ENCODE data around the gene ADTRP. TPM values are rescaled to one million over a fixed set of nuclear protein-coding genes. Genes with fewer than 3 reads are reported as not detected.

ADTRP gene
- total RNA-seq, 1 donor from 2014 or later, result not detected

DNA sequence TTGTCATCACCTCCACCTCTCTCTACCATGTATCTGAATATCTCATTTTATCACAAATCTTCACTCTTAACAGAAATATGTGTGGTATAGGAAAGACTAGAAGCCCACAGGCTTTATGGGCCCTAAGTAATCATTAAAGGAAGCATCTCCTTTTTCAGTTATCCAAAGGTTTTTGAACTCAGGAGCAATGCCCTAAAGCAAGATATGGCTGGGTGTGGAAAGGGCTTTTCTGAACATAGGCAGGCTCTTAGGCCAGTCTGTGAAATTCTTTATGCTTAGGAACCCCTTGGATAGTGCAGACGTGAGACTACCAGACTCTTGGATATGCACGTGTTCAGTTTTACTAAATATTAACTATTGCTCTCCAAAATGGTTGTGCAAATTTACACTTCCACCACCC, 99.5 kb downstream of the ADTRP start:
- TF ChIP-seq POLR2AphosphoS5 (IDR thresholded peaks at IDR 0.05; ENCODE audit: insufficient read depth in 1 of 2, low read depth in 1 of 2) (no peak), POLR2A (IDR thresholded peaks at IDR 0.05) (no peak)
- TF ChIP-seq, protein P1, sequence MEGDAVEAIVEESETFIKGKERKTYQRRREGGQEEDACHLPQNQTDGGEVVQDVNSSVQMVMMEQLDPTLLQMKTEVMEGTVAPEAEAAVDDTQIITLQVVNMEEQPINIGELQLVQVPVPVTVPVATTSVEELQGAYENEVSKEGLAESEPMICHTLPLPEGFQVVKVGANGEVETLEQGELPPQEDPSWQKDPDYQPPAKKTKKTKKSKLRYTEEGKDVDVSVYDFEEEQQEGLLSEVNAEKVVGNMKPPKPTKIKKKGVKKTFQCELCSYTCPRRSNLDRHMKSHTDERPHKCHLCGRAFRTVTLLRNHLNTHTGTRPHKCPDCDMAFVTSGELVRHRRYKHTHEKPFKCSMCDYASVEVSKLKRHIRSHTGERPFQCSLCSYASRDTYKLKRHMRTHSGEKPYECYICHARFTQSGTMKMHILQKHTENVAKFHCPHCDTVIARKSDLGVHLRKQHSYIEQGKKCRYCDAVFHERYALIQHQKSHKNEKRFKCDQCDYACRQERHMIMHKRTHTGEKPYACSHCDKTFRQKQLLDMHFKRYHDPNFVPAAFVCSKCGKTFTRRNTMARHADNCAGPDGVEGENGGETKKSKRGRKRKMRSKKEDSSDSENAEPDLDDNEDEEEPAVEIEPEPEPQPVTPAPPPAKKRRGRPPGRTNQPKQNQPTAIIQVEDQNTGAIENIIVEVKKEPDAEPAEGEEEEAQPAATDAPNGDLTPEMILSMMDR (IDR thresholded peaks at IDR 0.05), result no peak
- Histone ChIP-seq H3K9me3 (no peaks in the 10 kb centered on the region), H3K27me3 (no peaks in the 10 kb centered on the region), H3K36me3 (no peaks in the 10 kb centered on the region), H3K4me3 (no peak overlapping the region), H3K4me1 (no peaks in the 10 kb centered on the region), H3K27ac (no peak overlapping the region)
- DNase-seq (ENCODE audit: extremely low spot score in 2 of 2), result no peak
- intact Hi-C loops (cut with DNase I), result no loop called here

DNA sequence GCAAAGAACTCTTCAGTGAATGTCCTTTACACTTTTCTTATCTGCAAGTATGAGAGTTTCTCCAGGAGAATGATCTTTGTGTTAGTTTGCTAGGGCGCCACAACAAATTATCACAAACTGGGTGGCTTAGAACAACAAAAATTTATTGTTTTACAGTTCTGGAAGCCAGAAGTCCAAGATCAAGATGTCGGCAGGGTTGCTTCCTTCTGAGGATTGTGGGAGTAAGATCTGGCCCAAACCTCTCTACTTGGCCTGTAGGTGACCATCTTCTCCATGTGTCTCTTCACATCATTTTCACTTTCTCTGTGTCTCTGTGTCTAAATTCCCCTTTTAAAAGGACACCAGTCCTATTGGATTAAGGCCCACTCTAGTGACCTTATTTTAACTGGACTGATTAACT, 103.0 kb downstream of the ADTRP start:
- H3K36me3 ChIP-seq, result no peaks in the 10 kb centered on the region
- H3K9me3 ChIP-seq, result no peaks in the 10 kb centered on the region
- intact Hi-C loops (cut with DNase I), result no loop called here
- no peaks in the 10 kb centered on the region for H3K4me1 ChIP-seq
- no peak overlapping the region for H3K4me3 ChIP-seq
- no peak overlapping the region for H3K27ac ChIP-seq
- no peaks in the 10 kb centered on the region for H3K27me3 ChIP-seq
- no peak for DNase-seq (ENCODE audit: extremely low spot score in 2 of 2)
- no peak for TF ChIP-seq POLR2A (IDR thresholded peaks at IDR 0.05)
- TF ChIP-seq, protein P1 (IDR thresholded peaks at IDR 0.05), result no peak
- no peak for TF ChIP-seq POLR2AphosphoS5 (IDR thresholded peaks at IDR 0.05; ENCODE audit: insufficient read depth in 1 of 2, low read depth in 1 of 2)

DNA sequence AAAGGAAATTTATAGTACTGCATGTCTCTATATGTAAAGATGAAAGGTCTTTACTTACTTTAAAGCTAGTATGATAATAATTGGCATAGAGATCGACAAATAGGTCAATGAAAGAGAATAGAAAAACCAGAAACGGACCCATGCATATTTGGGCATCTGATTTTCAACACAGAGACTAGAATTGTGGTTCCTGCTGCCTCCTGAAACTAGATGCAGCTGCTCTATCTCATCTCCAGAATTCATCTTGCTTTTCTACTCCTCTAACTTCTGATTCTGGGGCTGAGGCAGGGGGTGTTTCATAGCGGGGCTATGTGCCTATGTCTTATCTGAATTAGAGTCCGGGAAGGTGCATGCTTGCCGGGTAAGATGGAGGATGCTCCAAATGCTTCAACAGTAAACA, 105.9 kb downstream of the ADTRP start:
- no peak overlapping the region for H3K27ac ChIP-seq
- TF ChIP-seq POLR2A (IDR thresholded peaks at IDR 0.05) (no peak), POLR2AphosphoS5 (IDR thresholded peaks at IDR 0.05; ENCODE audit: insufficient read depth in 1 of 2, low read depth in 1 of 2) (no peak)
- TF ChIP-seq, protein P1 (IDR thresholded peaks at IDR 0.05), result no peak
- no peaks in the 10 kb centered on the region for H3K27me3 ChIP-seq
- no peak for DNase-seq (ENCODE audit: extremely low spot score in 2 of 2)
- no peaks in the 10 kb centered on the region for H3K4me1 ChIP-seq
- H3K9me3 ChIP-seq, result no peaks in the 10 kb centered on the region
- intact Hi-C loops (cut with DNase I), result no loop called here
- H3K36me3 ChIP-seq, result no peaks in the 10 kb centered on the region
- H3K4me3 ChIP-seq, result no peak overlapping the region

DNA sequence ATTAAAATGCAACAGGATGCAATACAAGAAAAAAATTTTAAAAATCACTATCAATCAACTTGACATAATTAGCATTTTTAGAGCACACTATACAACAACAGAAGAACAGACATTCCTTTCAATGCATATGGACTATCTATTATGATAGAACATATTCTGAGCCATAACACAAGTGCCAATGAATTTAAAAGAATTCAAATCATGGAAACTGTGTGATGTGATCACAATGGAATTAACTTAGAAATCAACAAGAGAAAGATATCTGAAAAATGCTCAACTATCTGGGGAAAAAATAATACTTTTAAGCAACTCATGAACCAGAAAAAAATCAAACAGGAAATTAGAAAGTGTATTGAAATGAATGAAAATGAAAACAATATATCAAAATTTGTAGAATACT, 106.3 kb downstream of the ADTRP start:
- no peak overlapping the region for H3K27ac ChIP-seq

DNA sequence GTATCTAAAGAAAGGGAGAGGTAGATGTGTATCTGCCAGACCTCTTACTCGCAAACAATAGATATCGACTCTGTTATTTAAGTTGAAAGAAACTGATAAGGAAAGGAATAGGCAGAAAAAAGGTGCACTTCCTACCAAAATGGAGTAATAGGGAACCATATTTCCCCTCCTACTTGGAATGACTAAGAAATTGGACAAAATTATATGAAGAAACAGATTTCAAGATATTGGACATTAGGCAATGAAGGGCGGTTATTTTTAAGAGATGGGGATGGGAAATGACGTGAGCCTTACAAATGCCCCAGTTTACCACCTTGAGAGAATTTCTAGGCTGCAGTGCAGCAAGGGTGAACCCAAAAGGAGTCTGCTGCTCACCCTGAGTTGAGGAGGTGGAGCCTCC, 108.9 kb downstream of the ADTRP start:
- no peak for TF ChIP-seq POLR2A (IDR thresholded peaks at IDR 0.05)
- TF ChIP-seq, protein P1 (IDR thresholded peaks at IDR 0.05), result no peak
- TF ChIP-seq POLR2AphosphoS5 (IDR thresholded peaks at IDR 0.05; ENCODE audit: insufficient read depth in 1 of 2, low read depth in 1 of 2), result no peak
- no peaks in the 10 kb centered on the region for H3K36me3 ChIP-seq
- no peak for DNase-seq (ENCODE audit: extremely low spot score in 2 of 2)
- no peaks in the 10 kb centered on the region for H3K9me3 ChIP-seq
- H3K27ac ChIP-seq, result no peak overlapping the region
- H3K4me3 ChIP-seq, result no peak overlapping the region
- no peaks in the 10 kb centered on the region for H3K27me3 ChIP-seq
- H3K4me1 ChIP-seq, result no peaks in the 10 kb centered on the region
- intact Hi-C loops (cut with DNase I), result no loop called here

More for the DNA sequence above, 106.3 kb downstream of the ADTRP start:
- TF ChIP-seq POLR2A (IDR thresholded peaks at IDR 0.05) (no peak), POLR2AphosphoS5 (IDR thresholded peaks at IDR 0.05; ENCODE audit: insufficient read depth in 1 of 2, low read depth in 1 of 2) (no peak)
- TF ChIP-seq, protein P1 (IDR thresholded peaks at IDR 0.05), result no peak
- Histone ChIP-seq H3K4me1 (no peaks in the 10 kb centered on the region), H3K9me3 (no peaks in the 10 kb centered on the region), H3K4me3 (no peak overlapping the region), H3K36me3 (no peaks in the 10 kb centered on the region), H3K27me3 (no peaks in the 10 kb centered on the region)
- intact Hi-C loops (cut with DNase I), result no loop called here
- DNase-seq (ENCODE audit: extremely low spot score in 2 of 2), result no peak
